ENCODE measurements around the gene ADIPOR2.

The ADIPOR2 gene

GRCh38 chr12:1656902-1657301 lies 34.0 kb upstream of the ADIPOR2 start:
- no peaks in the 10 kb centered on the region for H3K9me2 ChIP-seq (ENCODE audit: low read depth, low read length)
- H3K9me3 ChIP-seq (ENCODE audit: low read length), result no peaks in the 10 kb centered on the region
- H3F3A ChIP-seq (ENCODE audit: insufficient read depth, low read length), result no peaks in the 10 kb centered on the region
- H4K20me1 ChIP-seq (ENCODE audit: insufficient read depth, low read length), result no peaks in the 10 kb centered on the region
- H3K79me2 ChIP-seq (ENCODE audit: insufficient read depth, low read length), result no peaks in the 10 kb centered on the region
- H3K9ac ChIP-seq (ENCODE audit: low read length), result no peak overlapping the region
- no peak overlapping the region for H3K4me3 ChIP-seq (ENCODE audit: low read depth, low read length, poor library complexity, severe bottlenecking)
- no peaks in the 10 kb centered on the region for H3K4me1 ChIP-seq (ENCODE audit: insufficient read depth, low read length, severe bottlenecking)
- TF ChIP-seq EZH2 (IDR thresholded peaks at IDR 0.05; ENCODE audit: borderline replicate concordance, low read length) (no peak), CTCF (IDR thresholded peaks at IDR 0.05; ENCODE audit: low read length) (no peak)
- no peak overlapping the region for H2AFZ ChIP-seq (ENCODE audit: low read length)
- H3K27me3 ChIP-seq (ENCODE audit: insufficient read depth, low read length), result peaks cover 5% of the 10 kb centered on the region; the same call in 1 of the 2 replicates
- no peak overlapping the region for H3K4me2 ChIP-seq (ENCODE audit: low read length)
- H3K36me3 ChIP-seq (ENCODE audit: insufficient read depth, low read length), result no peaks in the 10 kb centered on the region
- H3K27ac ChIP-seq (ENCODE audit: low read depth, low read length, poor library complexity, severe bottlenecking), result no peak overlapping the region

- Histone ChIP-seq H3K9me2 (ENCODE audit: low read depth, low read length) (no peaks in the 10 kb centered on the region), H3K4me2 (ENCODE audit: low read length) (no peak overlapping the region), H3K9ac (ENCODE audit: low read length) (no peak overlapping the region), H3K4me3 (ENCODE audit: low read depth, low read length, poor library complexity, severe bottlenecking) (no peak overlapping the region), H3K27me3 (ENCODE audit: insufficient read depth, low read length) (peaks cover 5% of the 10 kb centered on the region; the same call in 1 of the 2 replicates), H3K4me1 (ENCODE audit: insufficient read depth, low read length, severe bottlenecking) (no peaks in the 10 kb centered on the region), H3K27ac (ENCODE audit: low read depth, low read length, poor library complexity, severe bottlenecking) (no peak overlapping the region), H2AFZ (ENCODE audit: low read length) (no peak overlapping the region), H3K9me3 (ENCODE audit: low read length) (no peaks in the 10 kb centered on the region), H3F3A (ENCODE audit: insufficient read depth, low read length) (no peaks in the 10 kb centered on the region), H3K79me2 (ENCODE audit: insufficient read depth, low read length) (no peaks in the 10 kb centered on the region), H3K36me3 (ENCODE audit: insufficient read depth, low read length) (no peaks in the 10 kb centered on the region), H4K20me1 (ENCODE audit: insufficient read depth, low read length) (no peaks in the 10 kb centered on the region)
- no peak for TF ChIP-seq EZH2 (IDR thresholded peaks at IDR 0.05; ENCODE audit: borderline replicate concordance, low read length)
- TF ChIP-seq CTCF (IDR thresholded peaks at IDR 0.05; ENCODE audit: low read length), result no peak
Measured at GRCh38 chr12:1657688-1658087, 33.2 kb upstream of the ADIPOR2 start.

GRCh38 chr12:1660304-1661187 lies 30.3 kb upstream of the ADIPOR2 start:
- no peaks in the 10 kb centered on the region for H3K36me3 ChIP-seq (ENCODE audit: insufficient read depth, low read length)
- H3F3A ChIP-seq (ENCODE audit: insufficient read depth, low read length), result no peaks in the 10 kb centered on the region
- no peak overlapping the region for H3K4me3 ChIP-seq (ENCODE audit: low read depth, low read length, poor library complexity, severe bottlenecking)
- no peak overlapping the region for H3K4me2 ChIP-seq (ENCODE audit: low read length)
- H3K79me2 ChIP-seq (ENCODE audit: insufficient read depth, low read length), result no peaks in the 10 kb centered on the region
- H3K9me3 ChIP-seq (ENCODE audit: low read length), result no peaks in the 10 kb centered on the region
- H2AFZ ChIP-seq (ENCODE audit: low read length), result no peak overlapping the region
- H3K9me2 ChIP-seq (ENCODE audit: low read depth, low read length), result no peaks in the 10 kb centered on the region
- no peak overlapping the region for H3K9ac ChIP-seq (ENCODE audit: low read length)
- H3K27ac ChIP-seq (ENCODE audit: low read depth, low read length, poor library complexity, severe bottlenecking), result no peak overlapping the region
- H3K27me3 ChIP-seq (ENCODE audit: insufficient read depth, low read length), result 0 out of 2 replicates have a peak, but pooled peaks cover 4% of the 10 kb centered on the region
- H3K4me1 ChIP-seq (ENCODE audit: insufficient read depth, low read length, severe bottlenecking), result no peaks in the 10 kb centered on the region
- H4K20me1 ChIP-seq (ENCODE audit: insufficient read depth, low read length), result no peaks in the 10 kb centered on the region
- no peak for TF ChIP-seq CTCF (IDR thresholded peaks at IDR 0.05; ENCODE audit: low read length)
- no peak for TF ChIP-seq EZH2 (IDR thresholded peaks at IDR 0.05; ENCODE audit: borderline replicate concordance, low read length)

All from OCI-LY1 (cell line).